Neural progenitor cell (in vitro differentiated cells): ENCODE data around the gene SON.

Source experiments
- EZH2phosphoT487 ChIP-seq: fragments of 200-600 bp; sonication (generic); IDR thresholded peaks from 2 replicates; pipeline ENCODE4 v1.6.1; 2017; ENCODE audit warnings: antibody characterized with exemption
- TF ChIP-seq, protein P1 (sequence below): fragments of 200-600 bp; sonication (generic); IDR thresholded peaks from 2 replicates; pipeline ENCODE4 v1.5.1; 2017; ENCODE audit warnings: antibody characterized with exemption, mild to moderate bottlenecking

GRCh38 chr21:33544451-33545195 is 1.8 kb downstream of the SON start:
- TF ChIP-seq, protein P1, sequence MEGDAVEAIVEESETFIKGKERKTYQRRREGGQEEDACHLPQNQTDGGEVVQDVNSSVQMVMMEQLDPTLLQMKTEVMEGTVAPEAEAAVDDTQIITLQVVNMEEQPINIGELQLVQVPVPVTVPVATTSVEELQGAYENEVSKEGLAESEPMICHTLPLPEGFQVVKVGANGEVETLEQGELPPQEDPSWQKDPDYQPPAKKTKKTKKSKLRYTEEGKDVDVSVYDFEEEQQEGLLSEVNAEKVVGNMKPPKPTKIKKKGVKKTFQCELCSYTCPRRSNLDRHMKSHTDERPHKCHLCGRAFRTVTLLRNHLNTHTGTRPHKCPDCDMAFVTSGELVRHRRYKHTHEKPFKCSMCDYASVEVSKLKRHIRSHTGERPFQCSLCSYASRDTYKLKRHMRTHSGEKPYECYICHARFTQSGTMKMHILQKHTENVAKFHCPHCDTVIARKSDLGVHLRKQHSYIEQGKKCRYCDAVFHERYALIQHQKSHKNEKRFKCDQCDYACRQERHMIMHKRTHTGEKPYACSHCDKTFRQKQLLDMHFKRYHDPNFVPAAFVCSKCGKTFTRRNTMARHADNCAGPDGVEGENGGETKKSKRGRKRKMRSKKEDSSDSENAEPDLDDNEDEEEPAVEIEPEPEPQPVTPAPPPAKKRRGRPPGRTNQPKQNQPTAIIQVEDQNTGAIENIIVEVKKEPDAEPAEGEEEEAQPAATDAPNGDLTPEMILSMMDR: no peak
- no peak for TF ChIP-seq EZH2phosphoT487
